GM12878 (cell line): Measurements from ENCODE around the gene AIF1. TPM values are rescaled to one million over a fixed set of nuclear protein-coding genes. Genes with fewer than 3 reads are reported as not detected.
"Not testable (repeated sequence)": the region's sequence is repeated elsewhere in the genome, so short reads cannot be mapped to it uniquely, and the experiment has no call there.

Source experiments
- ATAC-seq: fragments of 200-7000 bp; cut with Tn5 transposase; 3 replicates; pipeline ENCODE4 v1.9.1; 2020; ENCODE audit warnings: mild to moderate bottlenecking, moderate library complexity
- BruUV-seq: library from RNA; stranded (reverse); fragments of 400-500 nt; replicated peaks from 2 replicates; lab custom pipeline; 2021; lab: Mats Ljungman, UMichigan
- CTCF ChIA-PET: fragments of 300-600 bp; sonication (Branson Sonifier 250); formaldehyde crosslinking; extraction: SDS; loops from one replicate; lab custom pipeline; 2021; ENCODE audit warnings: inconsistent platforms; lab: Yijun Ruan, JAX
- POLR2A ChIA-PET: fragments of 350-600 bp; formaldehyde crosslinking; extraction: SDS; loops from one replicate; lab custom pipeline; 2021; ENCODE audit warnings: inconsistent platforms; lab: Charles Lee
- RAD21 ChIA-PET: fragments of 300-600 bp; sonication (Branson Sonifier 250); formaldehyde crosslinking; loops from one replicate; lab custom pipeline; 2023; ENCODE audit warnings: antibody characterized with exemption; ENCODE audit not compliant: unreplicated experiment; lab: Charles Lee
- SMC1A ChIA-PET: fragments of 300-600 bp; sonication (Branson Sonifier 250); formaldehyde crosslinking; loops from one replicate; lab custom pipeline; 2023; ENCODE audit not compliant: unreplicated experiment, uncharacterized antibody; lab: Charles Lee
- DNase-seq: peaks from one replicate; pipeline ENCODE4 v3.0.0-alpha.2; 2011; ENCODE audit warnings: low read depth, low spot score
- FAIRE-seq: peaks from 3 replicates; lab custom pipeline; 2011; peaks lifted over from hg19 to GRCh38; lab: Jason Lieb, UNC
- H2AFZ ChIP-seq: 2 replicates; pipeline ENCODE4 v1.6.0; 2011; ENCODE audit warnings: low read depth, low read length, control low read depth; ENCODE audit not compliant: control insufficient read depth
- H3K27ac ChIP-seq: 2 replicates; pipeline ENCODE4 v1.5.1; 2011; ENCODE audit warnings: control low read depth; ENCODE audit not compliant: control insufficient read depth, insufficient read depth
- H3K27me3 ChIP-seq, 2 experiments: replicated peaks in 1 of 2; 2 replicates each; pipeline versions ENCODE4 v1.6.0 to v1.6.1; 2011; ENCODE audit warnings: low read length in 1 of 2; ENCODE audit not compliant: control insufficient read depth in 2 of 2, insufficient read depth in 2 of 2
- H3K36me3 ChIP-seq, 2 experiments: 2 replicates each; pipeline ENCODE4 v1.5.1; 2011; ENCODE audit warnings: low read length in 1 of 2; ENCODE audit not compliant: control insufficient read depth in 2 of 2, insufficient read depth in 2 of 2
- H3K4me1 ChIP-seq: 2 replicates; pipeline ENCODE4 v1.6.1; 2011; ENCODE audit warnings: mild to moderate bottlenecking, low read length, moderate library complexity, mixed read lengths; ENCODE audit not compliant: control insufficient read depth, insufficient read depth
- H3K4me2 ChIP-seq: 2 replicates; pipeline ENCODE4 v1.6.0; 2011; ENCODE audit warnings: control low read depth; ENCODE audit not compliant: control insufficient read depth, insufficient read depth
- H3K4me3 ChIP-seq: fragments of 200-600 bp; sonication (generic); 2 replicates; pipeline ENCODE4 v1.5.1; 2016
- H3K79me2 ChIP-seq: 2 replicates; pipeline ENCODE4 v1.6.0; 2011; ENCODE audit warnings: low read length; ENCODE audit not compliant: control insufficient read depth, insufficient read depth
- H3K9ac ChIP-seq: 2 replicates; pipeline ENCODE4 v1.8.0; 2011; ENCODE audit warnings: low read length, control low read depth, mixed read lengths; ENCODE audit not compliant: control insufficient read depth, insufficient read depth
- H3K9me3 ChIP-seq: replicated peaks from 3 replicates; pipeline ENCODE4 v1.5.1; 2011; ENCODE audit warnings: mild to moderate bottlenecking, low read length; ENCODE audit not compliant: control insufficient read depth, insufficient read depth
- H4K20me1 ChIP-seq: 2 replicates; pipeline ENCODE4 v1.6.0; 2011; ENCODE audit not compliant: control insufficient read depth, insufficient read depth
- JUND ChIP-seq: IDR thresholded peaks from 2 replicates; pipeline ENCODE4 v1.6.1; 2012; ENCODE audit warnings: low read depth, mild to moderate bottlenecking, low read length, improper control_type of control experiment, moderate library complexity
- MXI1 ChIP-seq: fragments of 150-350 bp; IDR thresholded peaks from 2 replicates; pipeline ENCODE4 v1.6.1; 2011; ENCODE audit warnings: low read depth, mild to moderate bottlenecking, inconsistent platforms, low read length, improper control_type of control experiment
- POU2F2 ChIP-seq: IDR thresholded peaks from 3 replicates; pipeline ENCODE4 v1.6.1; 2011; ENCODE audit warnings: low read depth, mild to moderate bottlenecking, low read length, borderline replicate concordance
- WRNIP1 ChIP-seq: IDR thresholded peaks from 2 replicates; pipeline ENCODE4 v1.6.1; 2011; ENCODE audit warnings: low read depth, low read length, improper control_type of control experiment, borderline replicate concordance
- WGBS: methylation state at CpG from one replicate; pipeline ENCODE4 v1.1.6; 2016; ENCODE audit warnings: low lambda C conversion rate; ENCODE audit not compliant: insufficient replicate concordance, insufficient coverage; ENCODE audit errors: missing lambda C conversion rate; 5-methylcytosine and 5-hydroxymethylcytosine counted together
- in situ Hi-C: fragments of 300-500 bp; cut with MboI; formaldehyde crosslinking; loops from 9 replicates; pipeline ENCODE4 v1.14.3; 2018; ENCODE audit warnings: mixed read lengths
- intact Hi-C: fragments of 100-400 bp; cut with micrococcal nuclease; formaldehyde crosslinking; loops from one replicate; pipeline ENCODE4 v1.14.2; 2022; ENCODE audit not compliant: unreplicated experiment
- polyA plus RNA-seq, 11 experiments: library from polyadenylated mRNA; depleted of rRNA in 4 of 11; unstranded in 6 of 11; stranded (reverse) in 5 of 11; fragments of >200 nt; fragmentation: Nextera tagmentation in 4 of 11; fragmentation: Illumina TruSeq in 1 of 11; extraction: Ambion mirVana in 4 of 11; extraction: Trizol in 1 of 11; gene quantifications; 1 replicate in 1 of 11; 2 replicates in 10 of 11; pipeline versions ENCODE4 v1.2.1 to v1.2.3, GENCODE V29; 2011 to 2016; ENCODE audit warnings: inconsistent platforms in 2 of 11, missing spikeins in 2 of 11, low read depth in 1 of 11
- total RNA-seq, 4 experiments: library from RNA; depleted of rRNA in 3 of 4; stranded (reverse); fragments of >200 nt in 3 of 4; fragmentation: Illumina TruSeq in 1 of 4; extraction: Trizol in 1 of 4; gene quantifications; 2 replicates each; pipeline versions ENCODE4 v1.2.1 to v1.2.3, GENCODE V29; 2013 to 2021
- TF ChIP-seq, protein P1 (sequence below): fragments of 450-650 bp; IDR thresholded peaks from 2 replicates; pipeline ENCODE4 v1.6.1; 2017; ENCODE audit warnings: mild to moderate bottlenecking, moderate library complexity

Gene AIF1
- total and polyA plus RNA-seq, 10 of the 15 experiments (the other 5 are each of a cell fraction or from before 2014, with no cell fraction given), result 1.9 to 256 (median 134) TPM

DNA sequence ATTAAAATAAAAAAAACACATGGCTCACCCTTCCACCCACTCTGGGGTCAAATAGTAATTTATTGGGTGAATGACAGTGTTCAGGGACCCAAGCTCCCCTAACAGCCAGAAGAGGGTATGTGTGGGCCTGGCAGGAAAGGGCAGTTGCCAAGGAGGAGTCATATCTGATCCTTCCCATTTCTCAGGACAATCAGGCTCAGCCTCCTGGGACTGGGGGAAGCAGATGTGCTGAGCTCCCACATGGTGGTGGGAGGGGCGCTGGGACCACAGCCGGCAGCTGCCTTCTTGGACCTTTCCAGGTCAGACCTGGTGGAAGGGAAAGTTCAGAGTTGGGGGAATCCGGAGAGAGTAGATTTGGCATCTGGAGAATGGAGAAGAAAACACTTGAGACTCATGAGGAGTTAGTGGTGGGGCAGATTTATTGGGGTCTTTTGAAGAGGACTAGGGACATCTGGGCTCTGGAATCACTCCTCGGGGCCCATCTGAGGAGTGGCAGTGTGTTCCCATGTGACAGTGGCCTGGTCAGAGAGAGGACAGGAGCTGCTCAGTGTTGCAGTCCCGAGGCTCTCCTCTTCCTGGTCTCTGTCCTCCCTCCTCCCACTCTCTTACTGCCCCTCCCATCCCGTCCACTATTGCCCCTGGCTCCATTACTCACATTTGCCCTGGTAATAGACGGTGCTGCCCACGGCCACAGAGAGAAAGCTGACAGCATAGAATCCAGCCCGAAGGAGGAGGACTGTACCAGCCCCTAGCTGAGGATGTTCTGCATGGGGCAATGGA lies 26.0 kb upstream of the AIF1 start:
- CTCF ChIA-PET, result interaction anchor here (2.2 to 31.0 kb wide), 3 partner anchors 9 to 34 kb away, joined by 16 to 2098 read pairs (median 789); partner anchors contain the start of genes ATP6V1G2, DDX39B, LST1 and LTA
- 66% methylated on average over 9 of the region's 9 CpGs for WGBS

DNA sequence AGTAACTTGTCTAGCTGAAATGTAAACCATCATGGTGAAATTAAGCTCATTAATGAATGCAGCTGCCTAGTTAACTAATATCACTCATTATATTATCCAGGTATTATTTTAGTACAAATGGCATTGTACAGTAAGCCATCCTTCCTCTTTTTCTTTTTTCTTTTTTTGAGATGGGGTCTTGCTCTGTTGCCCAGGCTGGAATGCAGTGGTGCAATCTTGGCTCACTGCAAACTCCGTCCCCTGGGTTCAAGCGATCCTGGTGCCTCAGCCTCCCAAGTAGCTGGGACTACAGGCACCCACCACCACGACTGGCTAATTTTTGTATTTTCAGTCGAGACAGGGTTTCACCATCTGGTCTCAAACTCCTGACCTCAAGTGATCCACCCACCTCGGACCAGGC lies 24.3 kb upstream of the AIF1 start:
- H3K36me3 ChIP-seq, BruUV-seq, ATAC-seq, H3K4me3 ChIP-seq, FAIRE-seq, H3K4me2 ChIP-seq, H3K79me2 ChIP-seq, H3K9ac ChIP-seq, DNase-seq, in situ Hi-C loops, H4K20me1 ChIP-seq, H2AFZ ChIP-seq, H3K9me3 ChIP-seq, H3K27ac ChIP-seq, H3K27me3 ChIP-seq: not testable (repeated sequence)
- CTCF ChIA-PET, result interaction anchor here (0.5 to 31.0 kb wide), 5 partner anchors 8 to 144 kb away, joined by 3 to 2098 read pairs (median 16); partner anchors contain the start of genes ATP6V1G2, DDX39B, LST1 and LTA
- SMC1A ChIA-PET, result interaction anchor here (0.8 to 45.5 kb wide), 5 partner anchors 4 to 96 kb away, joined by 3 to 1989 read pairs (median 523); partner anchors contain the start of genes ATP6V1G2, DDX39B, LST1 and LTA
- POLR2A ChIA-PET, result interaction anchor here (0.6 to 11.8 kb wide), 5 partner anchors 9 to 109 kb away, joined by 3 to 164 read pairs (median 6); partner anchors contain the start of genes ATP6V1G2, LTB, NFKBIL1 and TNF
- RAD21 ChIA-PET, result interaction anchor here (1.5 to 12.5 kb wide), 3 partner anchors 10 to 44 kb away, joined by 3 to 668 read pairs (median 466); partner anchors contain the start of genes ATP6V1G2, DDX39B, LST1 and LTB
- intact Hi-C loops, result loop anchor here (10.0 kb wide), 1 partner anchor 196 kb away; no protein-coding TSS in a partner anchor
- H3K4me1 ChIP-seq, result peaks cover 45% of the 10 kb centered on the region
- 47% methylated on average over 5 of the region's 5 CpGs for WGBS

More for the DNA sequence above, 26.0 kb upstream of the AIF1 start:
- no peaks in the 10 kb centered on the region for H3K36me3 ChIP-seq
- no TSS peak for BruUV-seq
- no peaks in the 10 kb centered on the region for H3K9me3 ChIP-seq
- POLR2A ChIA-PET, result interaction anchor here (0.8 to 17.1 kb wide), 4 partner anchors 7 to 39 kb away, joined by 4 to 282 read pairs (median 193); partner anchors contain the start of genes ATP6V1G2, LTA, NCR3 and NFKBIL1
- no peaks in the 10 kb centered on the region for H3K27me3 ChIP-seq
- H3K9ac ChIP-seq, result no peak overlapping the region
- intact Hi-C loops (no loop called here), in situ Hi-C loops (no loop called here)
- H3K4me3 ChIP-seq, result no peak overlapping the region
- no peak overlapping the region; the same call in 1 of the 2 replicates for H3K27ac ChIP-seq
- H4K20me1 ChIP-seq, result no peaks in the 10 kb centered on the region
- ATAC-seq (no peak), FAIRE-seq (no peak), DNase-seq (no peak)
- H3K4me2 ChIP-seq, result no peak overlapping the region
- RAD21 ChIA-PET, result interaction anchor here (1.4 to 17.5 kb wide), 4 partner anchors 7 to 36 kb away, joined by 3 to 620 read pairs (median 237); partner anchors contain the start of genes ATP6V1G2, NCR3 and NFKBIL1
- SMC1A ChIA-PET, result interaction anchor here (1.0 to 45.5 kb wide), 3 partner anchors 6 to 34 kb away, joined by 3 to 1989 read pairs (median 523); partner anchors contain the start of genes ATP6V1G2, DDX39B, LTA and NCR3
- H3K79me2 ChIP-seq, result peaks cover 1% of the 10 kb centered on the region; the same call in 1 of the 2 replicates
- peaks cover 55% of the 10 kb centered on the region for H3K4me1 ChIP-seq
- no peak overlapping the region for H2AFZ ChIP-seq
- TF ChIP-seq JUND (no peak), POU2F2 (0 out of 3 replicates have a peak, but pooled peaks have one; percentile 6), WRNIP1 (no peak), MXI1 (no peak)
- TF ChIP-seq, protein P1, sequence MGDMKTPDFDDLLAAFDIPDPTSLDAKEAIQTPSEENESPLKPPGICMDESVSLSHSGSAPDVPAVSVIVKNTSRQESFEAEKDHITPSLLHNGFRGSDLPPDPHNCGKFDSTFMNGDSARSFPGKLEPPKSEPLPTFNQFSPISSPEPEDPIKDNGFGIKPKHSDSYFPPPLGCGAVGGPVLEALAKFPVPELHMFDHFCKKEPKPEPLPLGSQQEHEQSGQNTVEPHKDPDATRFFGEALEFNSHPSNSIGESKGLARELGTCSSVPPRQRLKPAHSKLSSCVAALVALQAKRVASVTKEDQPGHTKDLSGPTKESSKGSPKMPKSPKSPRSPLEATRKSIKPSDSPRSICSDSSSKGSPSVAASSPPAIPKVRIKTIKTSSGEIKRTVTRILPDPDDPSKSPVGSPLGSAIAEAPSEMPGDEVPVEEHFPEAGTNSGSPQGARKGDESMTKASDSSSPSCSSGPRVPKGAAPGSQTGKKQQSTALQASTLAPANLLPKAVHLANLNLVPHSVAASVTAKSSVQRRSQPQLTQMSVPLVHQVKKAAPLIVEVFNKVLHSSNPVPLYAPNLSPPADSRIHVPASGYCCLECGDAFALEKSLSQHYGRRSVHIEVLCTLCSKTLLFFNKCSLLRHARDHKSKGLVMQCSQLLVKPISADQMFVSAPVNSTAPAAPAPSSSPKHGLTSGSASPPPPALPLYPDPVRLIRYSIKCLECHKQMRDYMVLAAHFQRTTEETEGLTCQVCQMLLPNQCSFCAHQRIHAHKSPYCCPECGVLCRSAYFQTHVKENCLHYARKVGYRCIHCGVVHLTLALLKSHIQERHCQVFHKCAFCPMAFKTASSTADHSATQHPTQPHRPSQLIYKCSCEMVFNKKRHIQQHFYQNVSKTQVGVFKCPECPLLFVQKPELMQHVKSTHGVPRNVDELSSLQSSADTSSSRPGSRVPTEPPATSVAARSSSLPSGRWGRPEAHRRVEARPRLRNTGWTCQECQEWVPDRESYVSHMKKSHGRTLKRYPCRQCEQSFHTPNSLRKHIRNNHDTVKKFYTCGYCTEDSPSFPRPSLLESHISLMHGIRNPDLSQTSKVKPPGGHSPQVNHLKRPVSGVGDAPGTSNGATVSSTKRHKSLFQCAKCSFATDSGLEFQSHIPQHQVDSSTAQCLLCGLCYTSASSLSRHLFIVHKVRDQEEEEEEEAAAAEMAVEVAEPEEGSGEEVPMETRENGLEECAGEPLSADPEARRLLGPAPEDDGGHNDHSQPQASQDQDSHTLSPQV, result no peak
